H9 (cell line): ENCODE measurements around the gene SLC1A5. TPM values are rescaled to one million over a fixed set of nuclear protein-coding genes. Genes with fewer than 3 reads are reported as not detected.

Experiments
- DNase-seq: peaks from one replicate; pipeline ENCODE4 v3.0.0-alpha.2; 2017
- H2AFZ ChIP-seq: one replicate; pipeline ENCODE4 v1.6.1; 2013; ENCODE audit warnings: mild to moderate bottlenecking, low read length, control low read depth, moderate library complexity
- H2AK5ac ChIP-seq: 2 replicates; pipeline ENCODE4 v1.6.1; 2013; ENCODE audit warnings: low read length, control low read depth, mixed read lengths; ENCODE audit not compliant: insufficient read length
- H2BK120ac ChIP-seq: one replicate; pipeline ENCODE4 v1.6.1; 2013; ENCODE audit warnings: low read depth, mild to moderate bottlenecking, low read length, control low read depth, inconsistent platforms; ENCODE audit not compliant: poor library complexity, severe bottlenecking
- H2BK12ac ChIP-seq: 2 replicates; pipeline ENCODE4 v1.6.1; 2013; ENCODE audit warnings: low read length, control low read depth, mixed read lengths, low read depth; ENCODE audit not compliant: insufficient read length
- H2BK15ac ChIP-seq: 2 replicates; pipeline ENCODE4 v1.6.1; 2013; ENCODE audit warnings: low read depth, low read length, control low read depth
- H2BK20ac ChIP-seq: one replicate; pipeline ENCODE4 v1.6.1; 2013; ENCODE audit warnings: low read depth, mild to moderate bottlenecking, low read length, control low read depth, inconsistent platforms; ENCODE audit not compliant: poor library complexity, severe bottlenecking
- H2BK5ac ChIP-seq: 2 replicates; pipeline ENCODE4 v1.6.1; 2013; ENCODE audit warnings: low read length, control low read depth, mixed read lengths; ENCODE audit not compliant: insufficient read length
- H3K14ac ChIP-seq: 2 replicates; pipeline ENCODE4 v1.6.1; 2013; ENCODE audit warnings: low read length, control low read depth; ENCODE audit not compliant: insufficient read depth
- H3K18ac ChIP-seq: 2 replicates; pipeline ENCODE4 v1.6.1; 2013; ENCODE audit warnings: low read depth, mild to moderate bottlenecking, mixed read lengths, low read length, control low read depth; ENCODE audit not compliant: insufficient read length
- H3K23ac ChIP-seq: 2 replicates; pipeline ENCODE4 v1.6.1; 2013; ENCODE audit warnings: low read length, control low read depth, mixed read lengths, low read depth; ENCODE audit not compliant: insufficient read length
- H3K23me2 ChIP-seq: 2 replicates; pipeline ENCODE4 v1.6.1; 2013; ENCODE audit warnings: low read depth, mild to moderate bottlenecking, mixed read lengths, low read length, control low read depth; ENCODE audit not compliant: insufficient read length, poor library complexity, severe bottlenecking
- H3K27ac ChIP-seq: 2 replicates; pipeline ENCODE4 v1.5.1; 2013; ENCODE audit warnings: low read length, control low read depth, mixed read lengths, low read depth; ENCODE audit not compliant: insufficient read length
- H3K27me3 ChIP-seq: 2 replicates; pipeline ENCODE4 v1.6.1; 2013; ENCODE audit warnings: low read length, control low read depth, inconsistent platforms; ENCODE audit not compliant: insufficient read depth
- H3K4ac ChIP-seq: 2 replicates; pipeline ENCODE4 v1.6.1; 2013; ENCODE audit warnings: low read depth, mild to moderate bottlenecking, control low read depth, inconsistent platforms, low read length, moderate library complexity
- H3K4me1 ChIP-seq: 2 replicates; pipeline ENCODE4 v1.6.1; 2013; ENCODE audit warnings: low read length, control low read depth, inconsistent platforms; ENCODE audit not compliant: insufficient read depth
- H3K4me2 ChIP-seq: 2 replicates; pipeline ENCODE4 v1.6.1; 2013; ENCODE audit warnings: low read length, control low read depth, mixed read lengths; ENCODE audit not compliant: insufficient read length, insufficient read depth
- H3K56ac ChIP-seq: 2 replicates; pipeline ENCODE4 v1.6.1; 2013; ENCODE audit warnings: low read depth, mild to moderate bottlenecking, mixed read lengths, low read length, control low read depth; ENCODE audit not compliant: insufficient read length
- H3K79me1 ChIP-seq: 2 replicates; pipeline ENCODE4 v1.6.1; 2013; ENCODE audit warnings: low read depth, mild to moderate bottlenecking, moderate library complexity, low read length, control low read depth, inconsistent platforms; ENCODE audit not compliant: insufficient read depth, poor library complexity, severe bottlenecking
- H3K79me2 ChIP-seq: 2 replicates; pipeline ENCODE4 v1.6.1; 2013; ENCODE audit warnings: low read length, control low read depth, inconsistent platforms; ENCODE audit not compliant: insufficient read depth
- H3K9ac ChIP-seq: 2 replicates; pipeline ENCODE4 v1.6.1; 2013; ENCODE audit warnings: low read length, control low read depth, mixed read lengths; ENCODE audit not compliant: insufficient read length; ENCODE audit errors: extremely low read depth
- H3K9me3 ChIP-seq: one replicate; pipeline ENCODE4 v1.6.1; 2013; ENCODE audit warnings: low read depth, low read length, inconsistent platforms; ENCODE audit not compliant: control insufficient read depth
- H3T11ph ChIP-seq: one replicate; pipeline ENCODE4 v1.6.1; 2013; ENCODE audit warnings: mild to moderate bottlenecking, low read length, control low read depth, inconsistent platforms
- H4K20me1 ChIP-seq: one replicate; pipeline ENCODE4 v1.6.1; 2013; ENCODE audit not compliant: control insufficient read depth, insufficient read length, insufficient read depth
- H4K5ac ChIP-seq: 2 replicates; pipeline ENCODE4 v1.6.1; 2013; ENCODE audit warnings: low read depth, mild to moderate bottlenecking, mixed read lengths, low read length, control low read depth; ENCODE audit not compliant: insufficient read length
- H4K8ac ChIP-seq: replicated peaks from 2 replicates; pipeline ENCODE4 v1.6.1; 2013; ENCODE audit warnings: low read length, control low read depth, mixed read lengths, low read depth; ENCODE audit not compliant: insufficient read length
- H4K91ac ChIP-seq: 2 replicates; pipeline ENCODE4 v1.6.1; 2013; ENCODE audit warnings: low read depth, mild to moderate bottlenecking, moderate library complexity, mixed read lengths, low read length, control low read depth; ENCODE audit not compliant: insufficient read length
- H3K27ac Mint-ChIP-seq, 3 experiments: 2 replicates in 2 of 3; 3 replicates in 1 of 3; pipeline ENCODE4 v1.8.0; 2020 to 2021; ENCODE audit warnings: mixed read lengths in 3 of 3, mild to moderate bottlenecking in 1 of 3, moderate library complexity in 1 of 3
- H3K27me3 Mint-ChIP-seq: 2 replicates; pipeline ENCODE4 v1.8.0; 2021; ENCODE audit warnings: low read depth, mild to moderate bottlenecking, moderate library complexity, mixed read lengths
- H3K36me3 Mint-ChIP-seq, 3 experiments: 2 replicates in 2 of 3; 3 replicates in 1 of 3; pipeline ENCODE4 v1.8.0; 2020 to 2021; ENCODE audit warnings: low read depth in 3 of 3, mixed read lengths in 3 of 3; ENCODE audit not compliant: insufficient read depth in 1 of 3
- H3K4me1 Mint-ChIP-seq, 2 experiments: 2 replicates each; pipeline ENCODE4 v1.8.0; 2020; ENCODE audit warnings: mixed read lengths in 2 of 2
- H3K4me3 Mint-ChIP-seq, 2 experiments: 2 replicates in 1 of 2; 3 replicates in 1 of 2; pipeline ENCODE4 v1.8.0; 2020 to 2021; ENCODE audit warnings: mild to moderate bottlenecking in 2 of 2, mixed read lengths in 2 of 2, moderate library complexity in 1 of 2
- H3K9me3 Mint-ChIP-seq, 2 experiments: 2 replicates in 1 of 2; 3 replicates in 1 of 2; pipeline ENCODE4 v1.8.0; 2020; ENCODE audit warnings: mild to moderate bottlenecking in 2 of 2, mixed read lengths in 2 of 2, moderate library complexity in 1 of 2
- CTCF ChIP-seq: fragments of 200-600 bp; sonication (generic); conservative IDR thresholded peaks from 3 replicates; pipeline ENCODE4 v1.8.0; 2021; ENCODE audit warnings: antibody characterized with exemption, mild to moderate bottlenecking
- WGBS: extraction: QIAGEN DNeasy Blood & Tissue Kit; methylation state at CpG from one replicate; pipeline ENCODE4 v1.1.7; 2013; ENCODE audit warnings: missing lambda C conversion rate, low lambda C conversion rate, mixed read lengths; ENCODE audit not compliant: insufficient read length; ENCODE audit errors: extremely low coverage; 5-methylcytosine and 5-hydroxymethylcytosine counted together
- total RNA-seq: library from RNA; stranded (reverse); gene quantifications from 2 replicates; pipeline ENCODE4 v1.2.1, GENCODE V29; 2021

The SLC1A5 gene
- total RNA-seq, 1 experiment from 2014 or later, result 258 TPM

DNA sequence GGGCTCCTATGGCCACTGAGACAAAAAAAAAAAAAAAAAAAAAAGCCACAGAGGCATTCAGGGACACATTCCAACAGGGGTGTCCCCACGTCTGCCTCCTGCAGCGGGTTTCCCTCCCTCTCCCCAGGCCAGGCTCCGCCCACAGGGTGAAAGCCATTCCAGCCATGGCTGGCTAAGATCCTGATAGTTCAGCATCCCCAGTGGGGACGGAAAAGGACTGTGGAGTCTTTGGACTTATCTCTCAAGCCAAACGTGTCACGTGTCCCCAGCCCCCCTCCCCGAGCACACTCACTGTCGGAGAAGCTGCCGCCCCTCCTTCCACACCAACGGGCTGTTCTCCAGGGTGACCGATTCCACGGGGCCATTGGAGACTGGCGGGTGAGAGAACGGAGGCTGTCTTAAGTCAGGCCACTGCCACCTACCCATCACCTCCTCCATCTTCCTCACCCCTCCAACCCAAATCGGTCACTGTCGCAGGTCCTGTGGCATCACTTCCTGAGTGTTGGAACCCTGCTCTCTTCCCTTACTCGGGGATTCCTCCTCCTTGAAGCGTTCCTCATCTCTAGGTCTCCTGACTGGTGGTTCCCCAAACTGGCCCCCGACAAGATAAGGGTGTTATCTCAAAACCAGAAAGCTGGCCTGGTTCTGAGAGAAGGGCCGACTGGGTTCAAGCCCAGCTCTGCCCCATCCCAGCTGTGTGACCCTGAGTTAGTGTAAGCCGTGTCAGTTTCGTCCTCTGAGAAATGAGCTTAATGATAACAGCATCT, 51.7 kb downstream of the SLC1A5 start:
- no CpG with 5 or more reads among the region's 22 CpGs for WGBS
- no peak for DNase-seq

More for the DNA sequence above, 51.7 kb downstream of the SLC1A5 start:
- Histone ChIP-seq H3K4me2 (no peak overlapping the region), H4K91ac (no peak overlapping the region), H2BK5ac (no peak overlapping the region), H3K27me3 (no peaks in the 10 kb centered on the region), H3K23ac (no peak overlapping the region), H2BK120ac (no peak overlapping the region), H3K27ac (no peak overlapping the region), H3T11ph (no peak overlapping the region), H3K79me1 (no peaks in the 10 kb centered on the region), H3K4me1 (no peaks in the 10 kb centered on the region), H2BK12ac (no peak overlapping the region), H4K5ac (no peak overlapping the region), H3K18ac (no peak overlapping the region), H3K4ac (no peak overlapping the region), H2AFZ (no peak overlapping the region), H2BK20ac (no peak overlapping the region), H3K9me3 (no peaks in the 10 kb centered on the region), H3K14ac (no peak overlapping the region), H3K9ac (no peak overlapping the region), H3K56ac (no peak overlapping the region), H2AK5ac (no peak overlapping the region), H3K79me2 (peaks cover 18% of the 10 kb centered on the region; the same call in 1 of the 2 replicates), H4K20me1 (peaks cover 4% of the 10 kb centered on the region), H3K23me2 (no peaks in the 10 kb centered on the region), H2BK15ac (no peak overlapping the region), H4K8ac (no peak overlapping the region)
- Mint-ChIP-seq H3K4me3 (no peak overlapping the region), H3K4me1 (peaks cover 14 to 15% of the 10 kb centered on the region in 2 experiments), H3K9me3 (no peaks in the 10 kb centered on the region), H3K36me3 (peaks cover 38 to 81% (median 71%) of the 10 kb centered on the region in 3 experiments; a peak in 6 of 7 replicates), H3K27me3 (no peaks in the 10 kb centered on the region; the same call in 1 of the 2 replicates), H3K27ac (no peak overlapping the region)
- no peak for TF ChIP-seq CTCF
